ENCODE results near the gene TTC9B. TPM values are rescaled to one million over a fixed set of nuclear protein-coding genes. Genes with fewer than 3 reads are reported as not detected.

Gene TTC9B
- total RNA-seq = not detected in 2 replicates

GRCh38 chr19:40217934-40218890, at the start of gene TTC9B:
TTC9B (minus strand) TSS chr19:40218384; CDS start chr19:40218381, 3 bp downstream.

GRCh38 chr19:40190891-40191835, 27.0 kb downstream of the TTC9B start, which contains the start of gene MAP3K10:
MAP3K10 (plus strand) TSS chr19:40191426; CDS start chr19:40192032, 606 bp downstream.

Other genes with a start within 250 kb of the TTC9B start
- gene PSMC4, start 247.2 kb downstream of the TTC9B start, total RNA-seq = 94.4 and 110 TPM in 2 replicates
- 2.4 and 3.8 TPM in 2 replicates for gene ZNF546, start 221.3 kb downstream of the TTC9B start, total RNA-seq
- gene ZNF780B, start 162.2 kb downstream of the TTC9B start, total RNA-seq = 6.0 TPM in 2 replicates
- gene ZNF780A, start 127.4 kb downstream of the TTC9B start, total RNA-seq = 9.4 and 24.0 TPM in 2 replicates
- 8.8 and 10.2 TPM in 2 replicates for gene MAP3K10, start 27.0 kb downstream of the TTC9B start, total RNA-seq
- not detected in 2 replicates for gene CCNP, start 8.3 kb upstream of the TTC9B start, total RNA-seq
- 69.5 and 79.5 TPM in 2 replicates for gene AKT2, start 67.0 kb upstream of the TTC9B start, total RNA-seq
- gene C19orf47, start 130.0 kb upstream of the TTC9B start, total RNA-seq = 12.0 and 12.3 TPM in 2 replicates
- gene PLD3, start 130.3 kb upstream of the TTC9B start, total RNA-seq = 374 and 448 TPM in 2 replicates
- not detected in 2 replicates for gene HIPK4, start 171.8 kb upstream of the TTC9B start, total RNA-seq
- 1.8 and 2.4 TPM in 2 replicates for gene PRX, start 195.0 kb upstream of the TTC9B start, total RNA-seq
- 16.8 and 22.9 TPM in 2 replicates for gene SERTAD1, start 207.6 kb upstream of the TTC9B start, total RNA-seq
- 23.3 and 27.8 TPM in 2 replicates for gene SERTAD3, start 226.0 kb upstream of the TTC9B start, total RNA-seq
- gene BLVRB, start 247.4 kb upstream of the TTC9B start, total RNA-seq = 118 and 131 TPM in 2 replicates
- 0.90 and 3.2 TPM in 2 replicates for gene SPTBN4, start 248.6 kb upstream of the TTC9B start, total RNA-seq